GM21515 (cell line): ENCODE results near the gene OSBPL5.
"Not testable (repeated sequence)": the region's sequence is repeated elsewhere in the genome, so short reads cannot be mapped to it uniquely, and the experiment has no call there.

Source experiments
- ATAC-seq: cut with Tn5 transposase; IDR thresholded peaks from one replicate; pipeline ENCODE4 v1.9.1; 2021; ENCODE audit not compliant: unreplicated experiment

OSBPL5 gene

GRCh38 chr11:3182462-3182852 lies 17.3 kb upstream of the OSBPL5 start:
- no peak for ATAC-seq

GRCh38 chr11:3181725-3182461 lies 16.8 kb upstream of the OSBPL5 start:
- ATAC-seq: no peak

- ATAC-seq: no peak
Measured at GRCh38 chr11:3180869-3181268, 15.8 kb upstream of the OSBPL5 start.

DNA sequence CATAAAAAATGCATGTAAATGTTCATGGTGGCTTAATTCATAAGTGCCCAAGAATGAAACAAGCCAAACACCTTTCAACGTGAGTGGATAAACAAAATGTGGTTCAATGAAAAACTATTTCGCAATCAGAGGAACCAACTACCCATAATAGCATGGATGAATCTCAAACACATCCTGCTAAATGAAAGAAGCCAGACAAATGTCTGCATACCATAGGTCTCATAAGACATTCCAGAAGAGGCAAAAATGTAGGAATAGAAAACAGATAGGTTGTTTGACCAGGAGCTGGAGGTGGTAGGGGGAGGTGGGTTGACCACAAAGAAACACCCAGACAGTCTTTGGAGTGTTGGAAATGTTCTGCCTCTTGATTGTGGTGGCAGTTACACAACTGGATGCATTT lies 13.2 kb upstream of the OSBPL5 start:
- no peak for ATAC-seq

DNA sequence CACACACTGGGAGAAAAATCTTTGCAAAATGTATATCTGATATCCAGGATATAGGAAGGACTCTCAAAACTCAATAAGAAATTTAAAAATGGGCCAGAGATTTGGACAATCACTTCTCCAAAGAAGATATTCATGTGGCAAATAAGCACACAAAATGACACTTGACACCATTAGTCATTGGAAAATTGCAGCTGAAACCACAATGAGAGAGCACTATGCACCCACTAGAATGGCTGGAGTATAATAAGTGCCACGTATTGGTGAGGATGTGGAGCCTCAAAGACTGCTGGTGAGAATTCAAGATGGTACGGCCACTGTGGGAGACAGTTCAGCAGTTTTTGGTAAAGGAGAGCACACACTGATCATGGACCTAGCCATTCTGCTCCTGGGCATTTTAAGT lies 12.8 kb upstream of the OSBPL5 start:
- no peak for ATAC-seq

GRCh38 chr11:3176487-3176886 lies 11.4 kb upstream of the OSBPL5 start:
- ATAC-seq: no peak

DNA sequence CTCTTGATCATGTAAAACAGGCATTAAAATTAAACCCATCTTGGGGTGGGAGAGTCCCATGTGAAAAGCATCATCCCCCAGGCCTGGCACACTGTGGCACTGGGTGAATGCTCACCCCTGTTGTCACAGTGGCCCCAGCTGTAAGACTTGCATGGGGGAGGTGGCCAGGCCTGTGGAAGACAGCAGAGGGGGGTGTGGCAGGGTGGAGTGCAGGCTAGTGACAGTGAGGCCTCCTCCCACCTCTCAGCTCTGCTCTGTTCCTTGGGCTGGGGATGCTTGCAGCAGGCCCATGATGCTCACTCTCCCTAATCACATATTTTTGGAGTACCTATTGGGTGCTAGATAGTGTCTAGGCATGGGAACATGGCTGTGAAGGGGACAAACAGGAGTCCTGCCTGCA lies 10.1 kb upstream of the OSBPL5 start:
- no peak for ATAC-seq

DNA sequence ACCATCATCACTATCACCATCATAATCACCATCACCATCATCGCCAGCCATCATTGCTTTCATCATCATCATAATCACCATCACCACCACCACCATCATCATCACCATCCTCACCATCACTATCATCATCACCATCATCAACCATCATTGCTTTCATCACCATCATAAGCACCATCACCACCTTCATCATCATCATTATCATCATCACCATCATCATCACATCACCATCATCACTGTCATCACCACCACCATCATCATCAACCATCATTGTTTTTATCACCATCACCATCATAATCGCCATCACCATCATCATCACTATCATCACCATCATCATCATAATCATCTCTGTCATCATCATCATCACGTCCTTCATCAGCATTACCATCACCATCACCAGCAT lies 9.3 kb upstream of the OSBPL5 start:
- no peak for ATAC-seq

- ATAC-seq: no peak
Measured at GRCh38 chr11:3173795-3174194, 8.7 kb upstream of the OSBPL5 start.

DNA sequence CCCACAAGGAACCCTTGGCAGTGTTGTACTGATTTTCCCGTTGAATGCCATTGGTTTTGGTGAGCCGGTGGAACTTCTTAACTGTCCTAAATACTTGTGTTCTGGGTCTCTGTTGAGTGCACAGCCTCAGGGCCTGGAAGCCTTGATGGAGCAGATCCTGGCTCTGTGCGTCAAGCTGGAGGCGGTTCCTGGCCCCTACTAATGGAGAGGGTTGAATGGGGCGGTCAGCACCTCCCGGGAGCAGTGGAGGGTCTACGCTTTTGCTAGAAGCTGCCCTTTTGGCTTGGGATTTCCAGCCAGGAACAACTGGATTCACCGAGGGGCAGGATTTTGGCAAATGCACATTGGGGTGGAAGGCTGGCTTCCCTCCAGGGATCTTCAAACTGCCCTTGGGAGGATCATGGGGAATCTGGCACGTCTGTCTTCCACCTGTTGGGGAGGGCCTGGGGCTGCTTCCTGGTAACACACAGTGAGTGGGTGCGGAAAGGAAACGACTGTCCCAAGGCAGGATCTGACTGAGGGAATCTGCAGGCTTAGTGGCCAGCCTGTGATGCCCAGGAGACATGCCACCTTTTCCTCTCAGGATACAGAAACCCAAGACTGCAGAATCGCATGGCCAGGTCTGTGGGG lies 6.9 kb upstream of the OSBPL5 start:
- ATAC-seq: no peak

DNA sequence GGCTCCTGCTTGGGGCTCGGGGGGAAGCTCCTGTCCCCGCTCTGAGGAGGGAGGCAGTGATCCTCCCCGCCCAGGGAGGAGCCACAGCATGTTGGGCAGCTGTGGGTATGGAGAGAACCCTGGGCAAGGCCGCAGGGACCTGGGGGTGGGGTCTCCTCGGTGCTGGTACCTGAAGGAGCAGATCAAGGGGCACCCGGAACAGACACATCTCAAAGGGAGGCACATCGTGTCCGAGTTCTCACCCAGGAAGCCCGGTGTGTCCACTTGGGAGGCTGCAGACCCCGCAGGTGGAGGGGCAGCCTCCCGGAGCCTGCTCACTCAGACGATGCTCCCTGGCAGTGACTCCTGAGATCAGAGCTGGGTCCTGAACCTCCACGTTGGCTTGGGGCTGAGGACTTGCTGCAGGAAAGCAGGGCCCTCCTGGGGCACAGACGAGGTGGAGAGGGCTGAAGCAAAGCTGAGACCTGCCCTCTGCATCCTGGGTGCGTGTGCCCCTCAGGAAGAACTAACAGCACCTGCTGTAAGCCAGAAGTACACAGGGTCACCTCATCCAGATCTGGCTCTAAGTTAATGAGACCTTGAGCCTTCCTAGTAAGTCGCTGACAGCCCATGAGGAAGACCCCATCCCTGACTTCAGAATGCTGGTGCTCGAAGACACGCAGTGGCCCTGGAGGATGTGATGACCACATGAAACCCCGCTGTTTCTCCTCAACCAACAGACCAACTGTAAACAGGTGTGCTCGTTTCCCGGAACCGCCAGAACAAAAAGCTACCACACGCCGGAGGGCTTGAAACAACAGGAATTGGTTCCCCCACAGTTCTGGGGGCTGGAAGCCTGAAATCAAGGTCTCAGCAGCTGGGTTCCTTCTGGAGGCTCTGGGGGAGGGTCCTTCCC lies 5.9 kb upstream of the OSBPL5 start:
- ATAC-seq: no peak

- ATAC-seq: no peak
Measured at GRCh38 chr11:3170044-3170755, 5.1 kb upstream of the OSBPL5 start.

- no peak for ATAC-seq
Measured at GRCh38 chr11:3169255-3170043, 4.3 kb upstream of the OSBPL5 start.

- ATAC-seq: not testable (repeated sequence)
Measured at GRCh38 chr11:3168742-3169254, 3.7 kb upstream of the OSBPL5 start.

- ATAC-seq: no peak
Measured at GRCh38 chr11:3167143-3168119, 2.3 kb upstream of the OSBPL5 start.

DNA sequence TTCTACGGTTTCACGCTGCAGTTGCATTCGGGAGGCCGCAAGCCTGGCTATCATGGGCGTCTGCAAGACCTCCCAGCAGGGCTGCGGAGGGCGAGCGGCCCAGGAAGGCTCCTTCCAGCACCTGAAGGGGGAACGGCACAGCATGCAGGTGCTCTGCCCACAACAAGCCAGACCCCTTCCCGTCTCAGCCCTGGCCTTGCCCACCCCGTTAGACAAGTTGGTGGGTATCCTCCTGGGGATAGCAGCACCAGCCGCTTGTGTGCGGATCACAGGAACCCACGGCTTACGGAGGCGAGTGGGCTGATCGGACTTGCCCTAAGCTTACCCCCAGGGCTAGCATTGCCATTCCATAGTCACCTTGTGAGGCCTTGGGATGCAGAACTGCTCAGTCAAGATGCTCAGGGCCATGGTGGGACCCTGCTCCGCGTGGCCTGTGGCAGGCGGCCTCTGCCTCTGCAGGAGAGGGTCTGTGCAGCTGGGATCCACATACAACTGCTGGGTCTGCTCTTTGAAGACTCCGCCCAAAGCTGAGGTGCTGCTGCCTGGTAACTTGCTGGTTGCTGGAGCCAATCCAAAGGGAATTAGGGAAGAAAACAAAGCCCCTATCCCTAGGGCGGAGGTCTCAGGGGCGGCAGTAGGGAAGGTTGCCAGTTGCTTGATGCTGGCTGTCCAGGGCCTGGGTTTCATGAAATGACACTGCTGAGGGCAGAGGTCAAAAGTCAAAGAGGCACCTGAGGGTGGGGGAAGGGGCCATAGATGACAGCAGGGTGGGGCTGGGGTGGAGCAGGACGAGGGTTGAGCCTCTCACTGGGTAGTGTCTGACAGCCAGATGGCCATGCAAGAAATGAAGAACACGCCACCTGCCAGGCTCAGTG lies 1.4 kb upstream of the OSBPL5 start:
- ATAC-seq: no peak

- no peak for ATAC-seq
Measured at GRCh38 chr11:3165916-3166267, 782 bp upstream of the OSBPL5 start.

- ATAC-seq: no peak
Measured at GRCh38 chr11:3164552-3165151, 458 bp downstream of the OSBPL5 start.
